Sigmoid colon (tissue), 7 donors: Measurements from ENCODE around the gene KIAA0232. TPM values are rescaled to one million over a fixed set of nuclear protein-coding genes. Genes with fewer than 3 reads are reported as not detected.
"Not testable (repeated sequence)": the region's sequence is repeated elsewhere in the genome, so short reads cannot be mapped to it uniquely, and the experiment has no call there.

ENCODE experiments used
- DNase-seq: peaks from one replicate; pipeline ENCODE4 v3.0.0-alpha.2; 2019
- H3K27ac ChIP-seq, 4 donors: fragments of 200-600 bp; sonication (generic); one replicate each; pipeline ENCODE4 v1.5.1; 2016 to 2019; ENCODE audit warnings: mild to moderate bottlenecking in 1 of 4
- H3K27me3 ChIP-seq, 3 donors: fragments of 200-600 bp; sonication (generic); one replicate each; pipeline ENCODE4 v1.5.1; 2019; ENCODE audit warnings: mild to moderate bottlenecking in 1 of 3
- H3K36me3 ChIP-seq, 4 donors: fragments of 200-600 bp; sonication (generic); one replicate each; pipeline ENCODE4 v1.5.1; 2016 to 2019
- H3K4me1 ChIP-seq, 4 donors: fragments of 200-600 bp; sonication (generic); one replicate each; pipeline ENCODE4 v1.5.1; 2017 to 2019
- H3K4me3 ChIP-seq, 4 donors: fragments of 200-600 bp; sonication (generic); one replicate each; pipeline ENCODE4 v1.5.1; 2017 to 2019; ENCODE audit warnings: mild to moderate bottlenecking in 2 of 4, moderate library complexity in 1 of 4
- H3K9me3 ChIP-seq, 4 donors: fragments of 200-600 bp in 3 of 4; sonication (generic) in 3 of 4; one replicate each; pipeline versions ENCODE4 v1.5.1 to v1.6.1; 2013 to 2019
- EP300 ChIP-seq, 4 donors: sonication (generic); formaldehyde crosslinking; IDR thresholded peaks; one replicate each; pipeline ENCODE4 v1.6.1; 2017; ENCODE audit warnings: antibody characterized with exemption in 4 of 4
- POLR2A ChIP-seq, 2 donors: fragments of 450-650 bp; IDR thresholded peaks; one replicate each; pipeline ENCODE4 v1.6.1; 2016; ENCODE audit warnings: antibody characterized with exemption in 2 of 2, mild to moderate bottlenecking in 2 of 2, moderate library complexity in 2 of 2
- POLR2AphosphoS5 ChIP-seq, 4 donors: sonication (generic); formaldehyde crosslinking; IDR thresholded peaks; one replicate each; pipeline ENCODE4 v1.6.1; 2017; ENCODE audit warnings: antibody characterized with exemption in 4 of 4
- WGBS, 2 donors: extraction: QIAGEN DNeasy Blood & Tissue Kit; methylation state at CpG; one replicate each; pipeline ENCODE4 v1.1.7; 2013; 5-methylcytosine and 5-hydroxymethylcytosine counted together
- intact Hi-C: fragments of 100-400 bp; cut with DNase I; formaldehyde crosslinking; loops from one replicate; pipeline ENCODE4 v1.15.1; 2023
- polyA plus RNA-seq, 3 donors: library from polyadenylated mRNA; stranded (reverse); fragments of 200-250 nt; gene quantifications; one replicate each; pipeline ENCODE4 v1.2.3, GENCODE V29; 2013
- total RNA-seq, 4 donors: library from RNA; depleted of rRNA; stranded (reverse); fragments of >200 nt; gene quantifications; one replicate each; pipeline ENCODE4 v1.1.0, GENCODE V29; 2016
- TF ChIP-seq, protein P1 (sequence below), 4 experiments: fragments of 450-650 bp in 3 of 4; fragments of 200-600 bp in 1 of 4; IDR thresholded peaks; one replicate each; pipeline ENCODE4 v1.5.1; 2016 to 2019; ENCODE audit warnings: antibody characterized with exemption in 4 of 4, mild to moderate bottlenecking in 3 of 4, moderate library complexity in 2 of 4
- donor health status: healthy with polysubstance abuse.
- donor health status: Bipolar disorder and iron deficiency.
- donor health status: healthy.

The KIAA0232 gene
- total and polyA plus RNA-seq, 7 donors, result 7.8 to 67.9 (median 23.8) TPM

DNA sequence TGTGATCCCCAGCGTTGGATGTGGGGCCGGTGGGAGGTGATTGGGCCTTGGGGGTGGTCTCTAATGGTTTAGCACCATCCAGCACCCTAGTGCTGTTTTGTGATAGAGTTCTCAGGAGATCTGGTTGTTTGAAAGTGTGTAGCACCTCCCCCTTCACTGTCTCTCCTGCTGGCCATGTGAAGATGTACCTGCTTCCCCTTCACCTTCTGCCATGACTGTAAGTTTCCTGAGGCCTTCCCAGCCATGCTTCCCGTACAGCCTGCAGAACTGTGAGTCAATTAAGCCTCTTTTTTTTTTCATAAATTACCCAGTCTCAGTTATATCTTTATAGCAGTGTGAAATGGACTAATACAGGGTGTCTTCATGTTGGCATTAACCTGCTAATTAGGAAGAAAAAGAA, 107.8 kb downstream of the KIAA0232 start:
- no peak overlapping the region for H3K27ac ChIP-seq
- 94 to 99% methylated on average over 3 of the region's 3 CpGs for WGBS, 2 donors

DNA sequence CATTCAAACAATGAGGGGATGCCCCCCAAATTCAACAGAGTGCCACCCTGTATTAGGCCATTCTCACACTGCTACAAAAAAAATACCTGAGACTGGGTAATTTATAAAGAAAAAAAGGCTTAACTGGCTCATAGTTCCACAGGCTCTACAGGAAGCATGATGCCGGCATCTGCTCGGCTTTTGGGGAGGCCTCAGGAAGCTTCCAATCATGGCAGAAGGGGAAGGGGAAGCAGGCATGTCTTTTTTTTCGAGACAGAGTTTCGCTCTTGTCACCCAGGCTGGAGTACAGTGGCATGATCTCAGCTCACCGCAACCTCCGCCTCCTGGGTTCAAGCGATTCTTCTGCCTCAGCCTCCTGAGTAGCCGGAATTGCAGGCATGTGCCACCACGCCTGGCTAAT, 108.4 kb downstream of the KIAA0232 start:
- peaks cover 0 to 23% (median 16%) of the 10 kb centered on the region in 4 donors for H3K4me1 ChIP-seq
- H3K4me3 ChIP-seq, H3K27me3 ChIP-seq, H3K36me3 ChIP-seq, H3K27ac ChIP-seq, H3K9me3 ChIP-seq, DNase-seq, intact Hi-C loops: not testable (repeated sequence)
- 94 to 95% methylated on average over 9 of the region's 9 CpGs for whole genome bisulfite sequencing, 2 donors

More for the DNA sequence above, 107.8 kb downstream of the KIAA0232 start:
- intact Hi-C loops, result no loop called here
- H3K27me3 ChIP-seq, result no peaks in the 10 kb centered on the region
- H3K4me1 ChIP-seq, result peaks cover 0 to 28% (median 21%) of the 10 kb centered on the region in 4 donors
- DNase-seq, result peak; percentile 32
- no peaks in the 10 kb centered on the region for H3K9me3 ChIP-seq
- TF ChIP-seq POLR2AphosphoS5 (IDR thresholded peaks at IDR 0.05) (no peak), EP300 (IDR thresholded peaks at IDR 0.05) (no peak), POLR2A (IDR thresholded peaks at IDR 0.05) (no peak)
- TF ChIP-seq, protein P1, sequence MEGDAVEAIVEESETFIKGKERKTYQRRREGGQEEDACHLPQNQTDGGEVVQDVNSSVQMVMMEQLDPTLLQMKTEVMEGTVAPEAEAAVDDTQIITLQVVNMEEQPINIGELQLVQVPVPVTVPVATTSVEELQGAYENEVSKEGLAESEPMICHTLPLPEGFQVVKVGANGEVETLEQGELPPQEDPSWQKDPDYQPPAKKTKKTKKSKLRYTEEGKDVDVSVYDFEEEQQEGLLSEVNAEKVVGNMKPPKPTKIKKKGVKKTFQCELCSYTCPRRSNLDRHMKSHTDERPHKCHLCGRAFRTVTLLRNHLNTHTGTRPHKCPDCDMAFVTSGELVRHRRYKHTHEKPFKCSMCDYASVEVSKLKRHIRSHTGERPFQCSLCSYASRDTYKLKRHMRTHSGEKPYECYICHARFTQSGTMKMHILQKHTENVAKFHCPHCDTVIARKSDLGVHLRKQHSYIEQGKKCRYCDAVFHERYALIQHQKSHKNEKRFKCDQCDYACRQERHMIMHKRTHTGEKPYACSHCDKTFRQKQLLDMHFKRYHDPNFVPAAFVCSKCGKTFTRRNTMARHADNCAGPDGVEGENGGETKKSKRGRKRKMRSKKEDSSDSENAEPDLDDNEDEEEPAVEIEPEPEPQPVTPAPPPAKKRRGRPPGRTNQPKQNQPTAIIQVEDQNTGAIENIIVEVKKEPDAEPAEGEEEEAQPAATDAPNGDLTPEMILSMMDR (IDR thresholded peaks at IDR 0.05), result no peak
- no peaks in the 10 kb centered on the region for H3K36me3 ChIP-seq
- H3K4me3 ChIP-seq, result no peak overlapping the region

DNA sequence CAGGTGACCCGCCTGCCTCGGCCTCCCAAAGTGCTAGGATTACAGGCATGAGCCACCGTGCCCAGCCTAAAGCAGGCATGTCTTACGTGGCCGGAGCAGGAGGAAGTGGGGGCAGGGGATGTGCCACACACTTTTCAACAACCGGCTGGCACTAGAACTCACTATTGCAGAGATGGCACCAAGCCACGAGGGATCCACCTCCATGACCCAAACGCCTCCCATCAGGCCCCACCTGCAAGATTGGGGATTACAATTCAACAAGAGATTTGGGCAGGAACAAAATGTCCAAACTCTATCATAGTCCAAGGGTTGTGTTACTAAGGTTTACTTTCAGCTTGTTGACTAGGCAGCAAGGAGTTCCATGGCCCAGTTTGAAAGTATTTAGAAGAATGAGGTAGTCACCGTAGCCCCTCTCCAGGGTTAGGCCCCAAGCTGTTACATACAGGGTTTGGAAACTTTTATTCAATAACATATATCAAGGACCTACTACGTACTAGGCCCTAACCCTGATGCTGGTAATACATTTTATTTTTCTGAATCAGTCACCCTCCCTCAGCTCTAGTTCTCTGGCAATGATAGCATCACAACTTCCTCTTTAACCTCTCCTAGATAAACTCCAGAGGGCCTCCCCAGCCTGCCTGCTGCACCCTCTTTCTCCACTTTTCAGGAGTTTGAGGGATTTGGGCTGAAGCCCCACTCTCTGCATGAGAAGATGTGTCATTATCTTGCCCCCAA, 109.1 kb downstream of the KIAA0232 start:
- TF ChIP-seq POLR2A (IDR thresholded peaks at IDR 0.05) (no peak), EP300 (IDR thresholded peaks at IDR 0.05) (no peak), POLR2AphosphoS5 (IDR thresholded peaks at IDR 0.05) (no peak)
- TF ChIP-seq, protein P1 (IDR thresholded peaks at IDR 0.05), result no peak
- Histone ChIP-seq H3K36me3 (no peaks in the 10 kb centered on the region), H3K4me1 (peaks cover 0 to 16% (median 9%) of the 10 kb centered on the region in 4 donors), H3K27ac (peak overlapping the region in 2 of 4 donors; percentile 18 to 26), H3K4me3 (no peak overlapping the region), H3K27me3 (no peaks in the 10 kb centered on the region), H3K9me3 (no peaks in the 10 kb centered on the region)
- intact Hi-C loops, result no loop called here
- no peak for DNase-seq
- WGBS, 2 donors, result 82 to 83% methylated on average over 10 of the region's 10 CpGs

DNA sequence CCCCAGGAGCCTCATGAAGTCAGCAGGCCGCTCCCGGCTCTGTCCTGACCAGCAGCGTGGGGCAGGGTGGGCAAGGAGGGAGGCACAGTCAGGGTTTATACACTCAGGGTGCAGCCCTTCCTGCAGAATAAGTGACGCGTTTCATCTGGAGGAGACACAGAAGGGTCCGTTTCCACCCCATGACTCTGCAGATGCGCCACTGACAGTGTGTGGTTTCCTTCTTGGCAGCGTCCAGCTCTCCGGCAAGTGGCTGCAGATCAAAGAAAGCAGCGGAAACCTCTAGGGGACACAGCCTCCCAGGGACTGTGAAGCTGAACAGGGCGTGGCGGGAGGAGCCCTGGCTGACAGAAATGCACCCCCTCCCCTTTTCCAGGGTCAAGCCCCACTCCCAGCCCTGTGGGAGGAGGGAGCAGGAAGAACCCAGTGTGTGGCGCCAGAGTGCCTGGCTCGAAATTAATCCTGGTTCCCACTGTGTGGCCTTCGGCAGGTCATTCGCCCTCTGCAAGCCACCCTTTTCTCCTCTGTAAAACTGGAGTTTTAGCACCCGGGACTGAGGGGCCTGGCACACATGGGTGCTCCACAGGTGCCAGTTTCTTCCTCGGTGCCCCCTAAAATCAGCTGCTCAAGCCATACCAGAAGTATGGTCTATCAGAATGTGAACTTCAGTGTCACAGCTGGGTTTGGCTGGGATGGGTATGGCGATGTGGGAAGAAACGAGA, 109.8 kb downstream of the KIAA0232 start:
- Histone ChIP-seq H3K36me3 (no peaks in the 10 kb centered on the region), H3K4me1 (peaks cover 0 to 13% (median 8%) of the 10 kb centered on the region in 4 donors), H3K4me3 (no peak overlapping the region), H3K27me3 (no peaks in the 10 kb centered on the region), H3K27ac (peak overlapping the region in 2 of 4 donors; percentile 18 to 26), H3K9me3 (no peaks in the 10 kb centered on the region)
- WGBS, 2 donors, result 15 to 23% methylated on average over 20 of the region's 20 CpGs
- intact Hi-C loops, result no loop called here
- TF ChIP-seq, protein P1 (IDR thresholded peaks at IDR 0.05), result no peak
- TF ChIP-seq POLR2AphosphoS5 (IDR thresholded peaks at IDR 0.05), result peak in 1 of 4 donors; percentile 17
- DNase-seq, result peak; percentile 77

DNA sequence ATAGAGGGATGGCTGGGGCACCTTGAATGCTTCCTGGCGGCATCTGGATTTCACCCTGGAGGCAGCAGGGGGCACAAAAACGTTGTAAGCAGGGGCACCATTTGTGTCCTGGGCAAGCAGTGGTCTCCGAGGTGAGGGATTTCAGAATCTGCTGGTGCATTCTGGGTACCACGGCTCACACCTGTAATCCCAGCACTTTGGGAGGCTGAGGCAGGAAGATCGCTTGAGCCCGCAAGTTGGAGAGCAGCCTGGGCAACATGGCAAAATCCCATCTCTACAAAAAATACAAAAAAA, 110.3 kb downstream of the KIAA0232 start:
- H3K36me3 ChIP-seq, result no peaks in the 10 kb centered on the region
- TF ChIP-seq, protein P1 (IDR thresholded peaks at IDR 0.05), result no peak
- no peak for TF ChIP-seq EP300 (IDR thresholded peaks at IDR 0.05)
- TF ChIP-seq POLR2A (IDR thresholded peaks at IDR 0.05), result no peak
- no peak for TF ChIP-seq POLR2AphosphoS5 (IDR thresholded peaks at IDR 0.05)
- intact Hi-C loops, result no loop called here
- peaks cover 0 to 13% (median 8%) of the 10 kb centered on the region in 4 donors for H3K4me1 ChIP-seq
- peak; percentile 17 for DNase-seq
- no peak overlapping the region for H3K27ac ChIP-seq
- H3K4me3 ChIP-seq, result no peak overlapping the region
- no peaks in the 10 kb centered on the region for H3K9me3 ChIP-seq
- no peaks in the 10 kb centered on the region for H3K27me3 ChIP-seq
- WGBS, 2 donors, result 78 to 81% methylated on average over 6 of the region's 6 CpGs
